Fibroblast of skin of right quadriceps (primary cell): ENCODE data around the gene LCOR.
"Not testable (repeated sequence)": the region's sequence is repeated elsewhere in the genome, so short reads cannot be mapped to it uniquely, and the experiment has no call there.

Experiments used
- DNase-seq: peaks from one replicate; pipeline ENCODE4 v3.0.0-alpha.2; 2013

LCOR gene

GRCh38 chr10:96840841-96841518, 8.9 kb downstream of the LCOR start:
- DNase-seq: peak; percentile 42

- DNase-seq: no peak
These were observed 11.0 kb downstream of the LCOR start for GRCh38 chr10:96842896-96843723.

GRCh38 chr10:96843823-96844222, 11.7 kb downstream of the LCOR start:
- DNase-seq: no peak

GRCh38 chr10:96846395-96846794, 14.3 kb downstream of the LCOR start:
- no peak for DNase-seq

- DNase-seq: no peak
These were observed 14.8 kb downstream of the LCOR start for GRCh38 chr10:96846926-96847325.

- not testable (repeated sequence) for DNase-seq
These were observed 15.3 kb downstream of the LCOR start for GRCh38 chr10:96847356-96847755.

GRCh38 chr10:96850113-96850512, 18.0 kb downstream of the LCOR start:
- DNase-seq: no peak

- peak; percentile 93 for DNase-seq
These were observed 18.7 kb downstream of the LCOR start for GRCh38 chr10:96850825-96851224.

- no peak for DNase-seq
These were observed 19.2 kb downstream of the LCOR start for GRCh38 chr10:96851281-96851680.

- DNase-seq: no peak
These were observed 24.2 kb downstream of the LCOR start for GRCh38 chr10:96856317-96856716.

- no peak for DNase-seq
These were observed 25.4 kb downstream of the LCOR start for GRCh38 chr10:96857301-96858012.

GRCh38 chr10:96858038-96858705, 26.1 kb downstream of the LCOR start:
- DNase-seq: no peak

- DNase-seq: no peak
These were observed 26.6 kb downstream of the LCOR start for GRCh38 chr10:96858706-96859050.

GRCh38 chr10:96860631-96861277, 28.7 kb downstream of the LCOR start:
- DNase-seq: no peak

GRCh38 chr10:96863922-96864543, 31.9 kb downstream of the LCOR start:
- DNase-seq: peak; percentile 48

- no peak for DNase-seq
These were observed 41.0 kb downstream of the LCOR start for GRCh38 chr10:96873086-96873485.

- DNase-seq: no peak
These were observed 41.8 kb downstream of the LCOR start for GRCh38 chr10:96873756-96874467.

GRCh38 chr10:96878057-96878456, 46.0 kb downstream of the LCOR start:
- DNase-seq: no peak

GRCh38 chr10:96880575-96880974, 48.5 kb downstream of the LCOR start:
- DNase-seq: no peak

GRCh38 chr10:96889415-96890171, 57.5 kb downstream of the LCOR start:
- DNase-seq: no peak

- no peak for DNase-seq
These were observed 58.0 kb downstream of the LCOR start for GRCh38 chr10:96890172-96890513.
